ENCODE results near the gene ECE1.
A peak's percentile ranks its signal among the peaks of the same experiment; 100 is the strongest.

The ECE1 gene

GRCh38 chr1:21307663-21308305 lies 17.5 kb upstream of the ECE1 start:
- DNase-seq: no peak

- no peak for DNase-seq
Measured at GRCh38 chr1:21307210-21307609, 16.9 kb upstream of the ECE1 start.

GRCh38 chr1:21305900-21306189 lies 15.6 kb upstream of the ECE1 start:
- no peak for DNase-seq

GRCh38 chr1:21305155-21305899 lies 15.1 kb upstream of the ECE1 start:
- DNase-seq: no peak

GRCh38 chr1:21304488-21304887 lies 14.2 kb upstream of the ECE1 start:
- no peak for DNase-seq

GRCh38 chr1:21302747-21303715 lies 12.8 kb upstream of the ECE1 start:
- DNase-seq: peak; percentile 65

- DNase-seq: no peak
Measured at GRCh38 chr1:21301794-21302440, 11.7 kb upstream of the ECE1 start.

GRCh38 chr1:21300774-21301173 lies 10.5 kb upstream of the ECE1 start:
- no peak for DNase-seq

- DNase-seq: no peak
Measured at GRCh38 chr1:21299780-21300395, 9.6 kb upstream of the ECE1 start.

- DNase-seq: no peak
Measured at GRCh38 chr1:21298981-21299391, 8.7 kb upstream of the ECE1 start.

GRCh38 chr1:21297975-21298374 lies 7.7 kb upstream of the ECE1 start:
- DNase-seq: no peak

- no peak for DNase-seq
Measured at GRCh38 chr1:21296509-21297354, 6.5 kb upstream of the ECE1 start.

GRCh38 chr1:21295545-21295944 lies 5.3 kb upstream of the ECE1 start:
- DNase-seq: no peak

- no peak for DNase-seq
Measured at GRCh38 chr1:21295002-21295401, 4.7 kb upstream of the ECE1 start.

- DNase-seq: no peak
Measured at GRCh38 chr1:21294266-21294989, 4.2 kb upstream of the ECE1 start.

GRCh38 chr1:21293537-21294265 lies 3.4 kb upstream of the ECE1 start:
- DNase-seq: no peak

GRCh38 chr1:21292984-21293536 lies 2.8 kb upstream of the ECE1 start:
- no peak for DNase-seq

GRCh38 chr1:21292503-21292983 lies 2.3 kb upstream of the ECE1 start:
- no peak for DNase-seq

- no peak for DNase-seq
Measured at GRCh38 chr1:21291964-21292363, 1.7 kb upstream of the ECE1 start.

- no peak for DNase-seq
Measured at GRCh38 chr1:21291184-21291583, 921 bp upstream of the ECE1 start.

Measured in 8988T (cell line).